ENCODE measurements around the gene TRA2B.
A peak's percentile ranks its signal among the peaks of the same experiment; 100 is the strongest.

Gene TRA2B

GRCh38 chr3:185961675-185962232 is 23.9 kb upstream of the TRA2B start:
- peaks cover 2% of the 10 kb centered on the region for H3K36me3 Mint-ChIP-seq (ENCODE audit: low read depth)
- H3K27me3 Mint-ChIP-seq = no peaks in the 10 kb centered on the region
- H3K4me1 Mint-ChIP-seq (ENCODE audit: low read depth) = peaks cover 5% of the 10 kb centered on the region
- DNase-seq = no peak
- H3K9me3 Mint-ChIP-seq = peaks cover 6% of the 10 kb centered on the region
- H3K4me3 Mint-ChIP-seq = no peak overlapping the region
- H3K27ac Mint-ChIP-seq = no peak overlapping the region

- no peak overlapping the region for H3K4me3 Mint-ChIP-seq
These were observed 22.9 kb upstream of the TRA2B start for GRCh38 chr3:185960522-185961288.

GRCh38 chr3:185959609-185960521 is 22.1 kb upstream of the TRA2B start:
- peaks cover 5% of the 10 kb centered on the region for H3K4me1 Mint-ChIP-seq (ENCODE audit: low read depth)
- peaks cover 3% of the 10 kb centered on the region for H3K27me3 Mint-ChIP-seq
- H3K9me3 Mint-ChIP-seq = no peaks in the 10 kb centered on the region
- H3K27ac Mint-ChIP-seq = no peak overlapping the region
- DNase-seq = no peak
- H3K4me3 Mint-ChIP-seq = no peak overlapping the region
- H3K36me3 Mint-ChIP-seq (ENCODE audit: low read depth) = no peaks in the 10 kb centered on the region

More at GRCh38 chr3:185960522-185961288, 22.9 kb upstream of the TRA2B start:
- Mint-ChIP-seq H3K9me3 (peaks cover 3% of the 10 kb centered on the region), H3K4me1 (ENCODE audit: low read depth) (peaks cover 5% of the 10 kb centered on the region), H3K27me3 (no peaks in the 10 kb centered on the region), H3K27ac (no peak overlapping the region), H3K36me3 (ENCODE audit: low read depth) (peaks cover 2% of the 10 kb centered on the region)
- no peak for DNase-seq

GRCh38 chr3:185958626-185959025 is 20.8 kb upstream of the TRA2B start:
- Mint-ChIP-seq H3K27me3 (peaks cover 5% of the 10 kb centered on the region), H3K4me1 (ENCODE audit: low read depth) (peaks cover 5% of the 10 kb centered on the region), H3K36me3 (ENCODE audit: low read depth) (no peaks in the 10 kb centered on the region), H3K4me3 (no peak overlapping the region), H3K9me3 (no peaks in the 10 kb centered on the region), H3K27ac (peak overlapping the region; percentile 61)
- no peak for DNase-seq

GRCh38 chr3:185956244-185956643 is 18.4 kb upstream of the TRA2B start:
- H3K4me3 Mint-ChIP-seq = no peak overlapping the region
- no peak for DNase-seq
- H3K9me3 Mint-ChIP-seq = no peaks in the 10 kb centered on the region
- no peaks in the 10 kb centered on the region for H3K36me3 Mint-ChIP-seq (ENCODE audit: low read depth)
- peaks cover 18% of the 10 kb centered on the region for H3K27me3 Mint-ChIP-seq
- H3K4me1 Mint-ChIP-seq (ENCODE audit: low read depth) = peaks cover 5% of the 10 kb centered on the region
- no peak overlapping the region for H3K27ac Mint-ChIP-seq

GRCh38 chr3:185954366-185954723 is 16.5 kb upstream of the TRA2B start:
- peaks cover 23% of the 10 kb centered on the region for H3K27me3 Mint-ChIP-seq
- H3K27ac Mint-ChIP-seq = no peak overlapping the region
- no peaks in the 10 kb centered on the region for H3K9me3 Mint-ChIP-seq
- H3K4me1 Mint-ChIP-seq (ENCODE audit: low read depth) = peaks cover 5% of the 10 kb centered on the region
- no peak for DNase-seq
- H3K36me3 Mint-ChIP-seq (ENCODE audit: low read depth) = no peaks in the 10 kb centered on the region
- H3K4me3 Mint-ChIP-seq = no peak overlapping the region

GRCh38 chr3:185950728-185951127 is 12.9 kb upstream of the TRA2B start:
- Mint-ChIP-seq H3K27me3 (peaks cover 31% of the 10 kb centered on the region), H3K9me3 (no peaks in the 10 kb centered on the region), H3K27ac (no peak overlapping the region), H3K4me1 (ENCODE audit: low read depth) (no peaks in the 10 kb centered on the region), H3K36me3 (ENCODE audit: low read depth) (no peaks in the 10 kb centered on the region), H3K4me3 (no peak overlapping the region)
- DNase-seq = no peak

GRCh38 chr3:185949515-185949914 is 11.7 kb upstream of the TRA2B start:
- H3K27ac Mint-ChIP-seq = no peak overlapping the region
- no peaks in the 10 kb centered on the region for H3K36me3 Mint-ChIP-seq (ENCODE audit: low read depth)
- H3K27me3 Mint-ChIP-seq = peaks cover 28% of the 10 kb centered on the region
- H3K9me3 Mint-ChIP-seq = no peaks in the 10 kb centered on the region
- no peak overlapping the region for H3K4me3 Mint-ChIP-seq
- no peak for DNase-seq
- H3K4me1 Mint-ChIP-seq (ENCODE audit: low read depth) = no peaks in the 10 kb centered on the region

GRCh38 chr3:185948292-185948691 is 10.5 kb upstream of the TRA2B start:
- Mint-ChIP-seq H3K36me3 (ENCODE audit: low read depth) (no peaks in the 10 kb centered on the region), H3K27ac (no peak overlapping the region), H3K4me1 (ENCODE audit: low read depth) (peaks cover 11% of the 10 kb centered on the region), H3K4me3 (no peak overlapping the region), H3K9me3 (no peaks in the 10 kb centered on the region), H3K27me3 (peaks cover 23% of the 10 kb centered on the region)
- DNase-seq = no peak

GRCh38 chr3:185943760-185944106 is 5.9 kb upstream of the TRA2B start:
- H3K4me3 Mint-ChIP-seq = no peak overlapping the region
- DNase-seq = no peak
- H3K27me3 Mint-ChIP-seq = peaks cover 8% of the 10 kb centered on the region
- H3K9me3 Mint-ChIP-seq = no peaks in the 10 kb centered on the region
- H3K36me3 Mint-ChIP-seq (ENCODE audit: low read depth) = no peaks in the 10 kb centered on the region
- peaks cover 21% of the 10 kb centered on the region for H3K4me1 Mint-ChIP-seq (ENCODE audit: low read depth)
- H3K27ac Mint-ChIP-seq = no peak overlapping the region

- H3K27me3 Mint-ChIP-seq = peaks cover 8% of the 10 kb centered on the region
- peaks cover 2% of the 10 kb centered on the region for H3K36me3 Mint-ChIP-seq (ENCODE audit: low read depth)
- peaks cover 24% of the 10 kb centered on the region for H3K4me1 Mint-ChIP-seq (ENCODE audit: low read depth)
- H3K4me3 Mint-ChIP-seq = no peak overlapping the region
- no peak overlapping the region for H3K27ac Mint-ChIP-seq
- peak; percentile 89 for DNase-seq
- H3K9me3 Mint-ChIP-seq = peaks cover 2% of the 10 kb centered on the region
These were observed 5.3 kb upstream of the TRA2B start for GRCh38 chr3:185942907-185943759.

GRCh38 chr3:185942396-185942795 is 4.6 kb upstream of the TRA2B start:
- peaks cover 25% of the 10 kb centered on the region for H3K4me1 Mint-ChIP-seq (ENCODE audit: low read depth)
- no peak overlapping the region for H3K27ac Mint-ChIP-seq
- H3K9me3 Mint-ChIP-seq = peaks cover 3% of the 10 kb centered on the region
- peaks cover 5% of the 10 kb centered on the region for H3K27me3 Mint-ChIP-seq
- DNase-seq = no peak
- no peak overlapping the region for H3K4me3 Mint-ChIP-seq
- peaks cover 9% of the 10 kb centered on the region for H3K36me3 Mint-ChIP-seq (ENCODE audit: low read depth)

GRCh38 chr3:185940951-185941350 is 3.1 kb upstream of the TRA2B start:
- Mint-ChIP-seq H3K36me3 (ENCODE audit: low read depth) (peaks cover 24% of the 10 kb centered on the region), H3K27me3 (no peaks in the 10 kb centered on the region)

GRCh38 chr3:185939721-185940120 is 1.9 kb upstream of the TRA2B start:
- no peaks in the 10 kb centered on the region for H3K27me3 Mint-ChIP-seq
- H3K9me3 Mint-ChIP-seq = peaks cover 3% of the 10 kb centered on the region
- peaks cover 25% of the 10 kb centered on the region for H3K4me1 Mint-ChIP-seq (ENCODE audit: low read depth)
- H3K27ac Mint-ChIP-seq = no peak overlapping the region
- no peak overlapping the region for H3K4me3 Mint-ChIP-seq
- peaks cover 36% of the 10 kb centered on the region for H3K36me3 Mint-ChIP-seq (ENCODE audit: low read depth)
- DNase-seq = no peak

More at GRCh38 chr3:185940951-185941350, 3.1 kb upstream of the TRA2B start:
- no peak for DNase-seq
- Mint-ChIP-seq H3K27ac (no peak overlapping the region), H3K4me1 (ENCODE audit: low read depth) (peaks cover 25% of the 10 kb centered on the region), H3K9me3 (peaks cover 3% of the 10 kb centered on the region), H3K4me3 (no peak overlapping the region)
